Ovary (tissue), 9 donors: ENCODE results near the gene ARHGAP28. TPM values are rescaled to one million over a fixed set of nuclear protein-coding genes. Genes with fewer than 3 reads are reported as not detected.

ENCODE experiments used
- DNase-seq, 5 donors: peaks; one replicate each; pipeline ENCODE4 v3.0.0-alpha.2; 2019 to 2020
- H3K27ac ChIP-seq, 2 donors: fragments of 200-600 bp; one replicate each; pipeline versions ENCODE4 v1.5.1 to v1.8.0; 2019 to 2022
- H3K27me3 ChIP-seq: fragments of 200-600 bp; one replicate; pipeline ENCODE4 v1.8.0; 2022
- H3K36me3 ChIP-seq: fragments of 200-600 bp; sonication (generic); one replicate; pipeline ENCODE4 v1.5.1; 2019
- H3K4me1 ChIP-seq: one replicate; pipeline ENCODE4 v1.8.1; 2013; ENCODE audit warnings: mild to moderate bottlenecking, moderate library complexity; ENCODE audit not compliant: insufficient read depth
- H3K4me3 ChIP-seq: fragments of 200-600 bp; sonication (generic); one replicate; pipeline ENCODE4 v1.5.1; 2017
- H3K9me3 ChIP-seq, 2 donors: fragments of 200-600 bp in 1 of 2; sonication (generic) in 1 of 2; one replicate each; pipeline versions ENCODE4 v1.5.1 to v1.8.1; 2013 to 2019; ENCODE audit warnings: mild to moderate bottlenecking in 1 of 2, moderate library complexity in 1 of 2
- EP300 ChIP-seq: sonication (generic); formaldehyde crosslinking; IDR thresholded peaks from one replicate; pipeline ENCODE4 v1.6.1; 2017; ENCODE audit warnings: antibody characterized with exemption
- POLR2A ChIP-seq: fragments of 450-650 bp; IDR thresholded peaks from one replicate; pipeline ENCODE4 v1.6.1; 2017; ENCODE audit warnings: antibody characterized with exemption, mild to moderate bottlenecking, moderate library complexity
- WGBS, 3 donors: extraction: QIAGEN DNeasy Blood & Tissue Kit in 1 of 3; methylation state at CpG; one replicate each; pipeline versions ENCODE4 v1.1.5 to v1.1.7; 2013 to 2017; 5-methylcytosine and 5-hydroxymethylcytosine counted together
- intact Hi-C, 4 donors: fragments of 100-400 bp; cut with DNase I; formaldehyde crosslinking; loops; one replicate each; pipeline versions ENCODE4 v1.11.0 to v1.15.1; 2022 to 2023
- polyA plus RNA-seq, 2 donors: library from polyadenylated mRNA; stranded (reverse); fragments of 200-250 nt in 1 of 2; fragments of 350-450 nt in 1 of 2; fragmentation: Illumina TruSeq in 1 of 2; extraction: RNeasy Lipid Tissue Mini Kit (QIAGEN cat#74804) in 1 of 2; gene quantifications; one replicate each; pipeline ENCODE4 v1.2.3, GENCODE V29; 2013 to 2014
- total RNA-seq, 7 donors: library from RNA; depleted of rRNA in 2 of 7; stranded (reverse); fragments of >200 nt in 2 of 7; fragmentation: NEBNext Ultra II Directional in 3 of 7; extraction: Animal tissue kit (Norgen Biotek cat#: 25700) in 3 of 7; gene quantifications; one replicate each; pipeline versions ENCODE4 v1.1.0 to v1.2.4, GENCODE V29; 2016 to 2023
- TF ChIP-seq, protein P1 (sequence below), 3 donors: fragments of 450-650 bp in 2 of 3; fragments of 200-600 bp in 1 of 3; IDR thresholded peaks; one replicate each; pipeline versions ENCODE4 v1.5.1 to v1.8.0; 2016 to 2022; ENCODE audit warnings: antibody characterized with exemption in 3 of 3, mild to moderate bottlenecking in 1 of 3
- donor health status: DM: no; HTN: no; CAD: no; lungs with moderate emphysema.
- donor health status: DM: no; HTN: no; CAD: no.
- donor health status: Bipolar disorder and iron deficiency.
- donor health status: DM: yes; HTN: yes; CAD: no.
- donor health status: DM: no; HTN: no; CAD: no.
- donor health status: DM: yes; HTN: yes; CAD: no.

Gene ARHGAP28
- total and polyA plus RNA-seq, 9 donors = 5.9 to 28.7 (median 16.9) TPM

DNA sequence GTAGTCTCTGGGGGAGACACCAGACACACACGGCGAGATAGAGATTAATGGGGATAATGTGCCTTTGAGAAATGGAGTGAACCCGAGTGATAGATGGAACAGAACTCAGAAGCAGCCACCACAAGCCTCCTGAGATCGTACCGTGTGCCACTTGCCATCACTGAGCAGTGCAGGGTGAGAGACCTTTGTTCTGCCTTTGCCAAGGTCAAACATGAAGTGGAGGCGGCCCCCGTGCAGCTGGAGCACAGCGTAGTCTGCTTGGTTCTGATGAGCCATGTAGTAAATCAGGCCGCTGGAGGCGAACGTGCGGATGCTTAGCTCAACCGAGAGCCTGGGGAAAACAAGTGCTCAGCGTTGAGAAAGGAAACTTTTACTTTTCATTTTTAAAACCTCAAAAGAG, 221.1 kb downstream of the ARHGAP28 start:
- TF ChIP-seq EP300 (no peak), POLR2A (no peak)
- TF ChIP-seq, protein P1, sequence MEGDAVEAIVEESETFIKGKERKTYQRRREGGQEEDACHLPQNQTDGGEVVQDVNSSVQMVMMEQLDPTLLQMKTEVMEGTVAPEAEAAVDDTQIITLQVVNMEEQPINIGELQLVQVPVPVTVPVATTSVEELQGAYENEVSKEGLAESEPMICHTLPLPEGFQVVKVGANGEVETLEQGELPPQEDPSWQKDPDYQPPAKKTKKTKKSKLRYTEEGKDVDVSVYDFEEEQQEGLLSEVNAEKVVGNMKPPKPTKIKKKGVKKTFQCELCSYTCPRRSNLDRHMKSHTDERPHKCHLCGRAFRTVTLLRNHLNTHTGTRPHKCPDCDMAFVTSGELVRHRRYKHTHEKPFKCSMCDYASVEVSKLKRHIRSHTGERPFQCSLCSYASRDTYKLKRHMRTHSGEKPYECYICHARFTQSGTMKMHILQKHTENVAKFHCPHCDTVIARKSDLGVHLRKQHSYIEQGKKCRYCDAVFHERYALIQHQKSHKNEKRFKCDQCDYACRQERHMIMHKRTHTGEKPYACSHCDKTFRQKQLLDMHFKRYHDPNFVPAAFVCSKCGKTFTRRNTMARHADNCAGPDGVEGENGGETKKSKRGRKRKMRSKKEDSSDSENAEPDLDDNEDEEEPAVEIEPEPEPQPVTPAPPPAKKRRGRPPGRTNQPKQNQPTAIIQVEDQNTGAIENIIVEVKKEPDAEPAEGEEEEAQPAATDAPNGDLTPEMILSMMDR (IDR thresholded peaks at IDR 0.05) = no peak
- Histone ChIP-seq H3K27ac (no peak overlapping the region), H3K4me3 (no peak overlapping the region), H3K4me1 (no peaks in the 10 kb centered on the region), H3K27me3 (no peaks in the 10 kb centered on the region), H3K36me3 (no peaks in the 10 kb centered on the region), H3K9me3 (no peaks in the 10 kb centered on the region)
- 65 to 76% (median 73%) methylated on average over 14 of the region's 14 CpGs for WGBS, 3 donors
- intact Hi-C loops = no loop called here
- DNase-seq = no peak

GRCh38 chr18:6951336-6952090, 222.0 kb downstream of the ARHGAP28 start:
- intact Hi-C loops = no loop called here
- 86 to 88% (median 87%) methylated on average over 17 of the region's 17 CpGs for WGBS, 3 donors
- Histone ChIP-seq H3K36me3 (no peaks in the 10 kb centered on the region), H3K27ac (no peak overlapping the region), H3K27me3 (no peaks in the 10 kb centered on the region), H3K4me1 (no peaks in the 10 kb centered on the region), H3K9me3 (no peaks in the 10 kb centered on the region), H3K4me3 (no peak overlapping the region)
- TF ChIP-seq POLR2A = no peak
- TF ChIP-seq, protein P1 (IDR thresholded peaks at IDR 0.05) = no peak
- TF ChIP-seq EP300 = no peak
- no peak for DNase-seq

DNA sequence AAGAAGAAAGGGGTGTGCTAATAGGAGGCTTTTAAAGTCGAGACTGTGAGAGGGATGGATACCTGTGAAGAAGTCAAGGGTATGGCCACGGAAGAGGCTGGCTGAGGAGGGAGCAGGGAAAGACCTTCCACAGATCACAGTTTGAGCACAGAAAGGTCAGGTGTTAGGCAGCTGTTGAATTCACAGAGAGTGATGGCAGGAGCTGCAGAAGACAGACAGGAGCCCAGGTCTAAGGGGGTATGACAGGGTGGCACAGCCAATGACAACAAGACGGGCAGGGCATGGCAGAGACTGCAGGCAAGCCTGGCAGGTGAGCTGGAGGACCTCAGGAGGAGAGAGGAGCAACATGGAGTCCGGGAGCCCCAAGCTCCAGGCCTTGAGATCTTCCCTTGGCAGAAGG, 225.0 kb downstream of the ARHGAP28 start:
- H3K27me3 ChIP-seq = no peaks in the 10 kb centered on the region
- H3K27ac ChIP-seq = no peak overlapping the region
- H3K36me3 ChIP-seq = no peaks in the 10 kb centered on the region
- 74 to 90% (median 84%) methylated on average over 4 of the region's 4 CpGs for WGBS, 3 donors
- TF ChIP-seq EP300 (no peak), POLR2A (no peak)
- TF ChIP-seq, protein P1 (IDR thresholded peaks at IDR 0.05) = no peak
- intact Hi-C loops = no loop called here
- H3K4me3 ChIP-seq = no peak overlapping the region
- no peaks in the 10 kb centered on the region for H3K4me1 ChIP-seq
- no peak for DNase-seq
- no peaks in the 10 kb centered on the region for H3K9me3 ChIP-seq

DNA sequence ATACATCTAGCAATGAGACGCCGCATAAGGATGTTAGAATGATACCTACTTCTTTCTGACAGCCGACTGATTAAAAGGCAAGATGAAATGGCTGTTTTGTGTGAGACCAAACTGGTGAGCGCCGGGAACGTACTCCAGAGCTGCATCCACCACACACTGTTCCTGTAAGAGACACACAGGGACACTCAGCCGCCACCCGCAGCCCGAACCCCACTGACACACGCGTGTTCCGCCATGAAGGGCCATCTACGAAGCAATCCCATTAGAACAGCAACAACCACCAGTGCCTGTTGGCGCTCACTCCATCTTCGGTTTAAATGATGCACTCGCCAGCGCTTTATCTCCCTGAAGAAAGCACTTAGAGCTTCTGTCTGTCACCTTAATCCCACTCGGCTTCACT, 225.8 kb downstream of the ARHGAP28 start:
- H3K27ac ChIP-seq = no peak overlapping the region
- no peaks in the 10 kb centered on the region for H3K4me1 ChIP-seq
- no peaks in the 10 kb centered on the region for H3K27me3 ChIP-seq
- no peaks in the 10 kb centered on the region for H3K9me3 ChIP-seq
- no peak overlapping the region for H3K4me3 ChIP-seq
- intact Hi-C loops = no loop called here
- TF ChIP-seq POLR2A (no peak), EP300 (no peak)
- TF ChIP-seq, protein P1 (IDR thresholded peaks at IDR 0.05) = no peak
- DNase-seq = no peak
- H3K36me3 ChIP-seq = no peaks in the 10 kb centered on the region
- WGBS, 3 donors = 96 to 97% (median 97%) methylated on average over 18 of the region's 18 CpGs
